DMS153 (cell line): ENCODE results near the gene CLMN.

Source experiments
- DNase-seq: peaks from one replicate; lab custom pipeline; 2025; lab: John Stamatoyannopoulos, UW

Gene CLMN

GRCh38 chr14:95134304-95134933 is 185.3 kb downstream of the CLMN start:
- no peak for DNase-seq

- no peak for DNase-seq
These were observed 186.4 kb downstream of the CLMN start for GRCh38 chr14:95133282-95133681.

GRCh38 chr14:95132760-95133159 is 186.9 kb downstream of the CLMN start:
- no peak for DNase-seq
